ENCODE data around the gene BORA.

GRCh38 chr13:72692884-72693514 is 34.7 kb upstream of the BORA start:
- no peak for TF ChIP-seq CTCF (IDR thresholded peaks at IDR 0.05)
- no peak for TF ChIP-seq POLR2A (IDR thresholded peaks at IDR 0.05)

Data from lower leg skin (tissue), 3 donors.